CD14-positive monocyte (primary cell): ENCODE results near the gene RAB17. TPM values are rescaled to one million over a fixed set of nuclear protein-coding genes. Genes with fewer than 3 reads are reported as not detected.

Source experiments
- DNase-seq, 3 donors: peaks; one replicate each; pipeline ENCODE4 v3.0.0-alpha.2; 2011 to 2022
- H2AFZ ChIP-seq: 2 replicates; pipeline ENCODE4 v1.6.0; 2012; ENCODE audit warnings: mild to moderate bottlenecking, low read depth, low read length, inconsistent platforms; ENCODE audit not compliant: insufficient read depth, poor library complexity, severe bottlenecking
- H3K27ac ChIP-seq, 2 donors: 1 replicate in 1 of 2; 2 replicates in 1 of 2; pipeline ENCODE4 v1.5.1; 2012 to 2013; ENCODE audit warnings: low read length in 2 of 2, control low read depth in 1 of 2, inconsistent platforms in 1 of 2, low read depth in 1 of 2, mild to moderate bottlenecking in 1 of 2
- H3K27me3 ChIP-seq, 2 donors: one replicate each; pipeline versions ENCODE4 v1.6.0 to v1.6.1; 2011 to 2013; ENCODE audit warnings: low read length in 2 of 2; ENCODE audit not compliant: control insufficient read depth in 2 of 2, insufficient read depth in 2 of 2
- H3K36me3 ChIP-seq, 2 donors: replicated peaks in 1 of 2; 1 replicate in 1 of 2; 2 replicates in 1 of 2; pipeline versions ENCODE4 v1.5.1 to v1.6.1; 2012 to 2013; ENCODE audit warnings: low read length in 2 of 2, control low read depth in 1 of 2, inconsistent platforms in 1 of 2, mild to moderate bottlenecking in 1 of 2; ENCODE audit not compliant: insufficient read depth in 2 of 2, control insufficient read depth in 1 of 2
- H3K4me1 ChIP-seq, 2 donors: 1 replicate in 1 of 2; 2 replicates in 1 of 2; pipeline versions ENCODE4 v1.5.1 to v1.6.1; 2012 to 2013; ENCODE audit warnings: low read length in 2 of 2, control low read depth in 1 of 2, inconsistent platforms in 1 of 2, mild to moderate bottlenecking in 1 of 2, moderate library complexity in 1 of 2; ENCODE audit not compliant: insufficient read depth in 2 of 2, control insufficient read depth in 1 of 2
- H3K4me2 ChIP-seq: replicated peaks from 2 replicates; pipeline ENCODE3; 2012; ENCODE audit warnings: low read length, moderate library complexity, mild to moderate bottlenecking; ENCODE audit not compliant: poor library complexity, severe bottlenecking; ENCODE audit errors: extremely low read depth
- H3K4me3 ChIP-seq, 3 experiments: fragments of 200-600 bp in 1 of 3; sonication (generic) in 1 of 3; replicated peaks in 1 of 3; 1 replicate in 2 of 3; 2 replicates in 1 of 3; pipeline ENCODE4 v1.5.1; 2011 to 2013; ENCODE audit warnings: low read length in 3 of 3, mild to moderate bottlenecking in 3 of 3, control low read depth in 2 of 3, low read depth in 2 of 3, inconsistent platforms in 1 of 3, moderate library complexity in 1 of 3
- H3K79me2 ChIP-seq: 2 replicates; pipeline ENCODE4 v1.6.0; 2012; ENCODE audit warnings: mild to moderate bottlenecking, control low read depth, inconsistent platforms, low read length, moderate library complexity; ENCODE audit not compliant: insufficient read depth
- H3K9ac ChIP-seq: 2 replicates; pipeline ENCODE4 v1.6.0; 2017; ENCODE audit warnings: low read length, mild to moderate bottlenecking; ENCODE audit not compliant: insufficient read depth, poor library complexity, severe bottlenecking
- H3K9me3 ChIP-seq, 2 donors: replicated peaks in 1 of 2; 1 replicate in 1 of 2; 2 replicates in 1 of 2; pipeline versions ENCODE4 v1.5.1 to v1.6.1; 2012 to 2013; ENCODE audit warnings: low read length in 2 of 2, control low read depth in 1 of 2; ENCODE audit not compliant: control insufficient read depth in 1 of 2, insufficient read depth in 1 of 2
- H4K20me1 ChIP-seq: 2 replicates; pipeline ENCODE4 v1.6.0; 2012; ENCODE audit warnings: mild to moderate bottlenecking, low read length, control low read depth, moderate library complexity; ENCODE audit not compliant: insufficient read depth
- H3K27ac Mint-ChIP-seq, 7 donors: one replicate each; pipeline ENCODE4 v1.8.0; 2020; ENCODE audit warnings: mild to moderate bottlenecking in 7 of 7, mixed read lengths in 7 of 7, moderate library complexity in 6 of 7, inconsistent platforms in 2 of 7
- H3K27me3 Mint-ChIP-seq, 3 donors: one replicate each; pipeline ENCODE4 v1.8.0; 2021 to 2022; ENCODE audit warnings: low read depth in 3 of 3, mild to moderate bottlenecking in 3 of 3, mixed read lengths in 3 of 3, moderate library complexity in 3 of 3, inconsistent platforms in 1 of 3
- H3K36me3 Mint-ChIP-seq, 2 donors: one replicate each; pipeline ENCODE4 v1.8.0; 2020; ENCODE audit warnings: mixed read lengths in 2 of 2, inconsistent platforms in 1 of 2, mild to moderate bottlenecking in 1 of 2
- H3K4me1 Mint-ChIP-seq: one replicate; pipeline ENCODE4 v1.8.0; 2020; ENCODE audit warnings: mild to moderate bottlenecking, mixed read lengths
- H3K4me3 Mint-ChIP-seq, 2 donors: one replicate each; pipeline ENCODE4 v1.8.0; 2020; ENCODE audit warnings: mild to moderate bottlenecking in 2 of 2, mixed read lengths in 2 of 2, moderate library complexity in 1 of 2
- H3K9me3 Mint-ChIP-seq, 7 donors: one replicate each; pipeline ENCODE4 v1.8.0; 2020 to 2022; ENCODE audit warnings: mixed read lengths in 7 of 7, mild to moderate bottlenecking in 6 of 7, moderate library complexity in 6 of 7, inconsistent platforms in 2 of 7
- WGBS: methylation state at CpG from one replicate; pipeline ENCODE4 v1.1.5; 2013; ENCODE audit warnings: missing lambda C conversion rate; ENCODE audit not compliant: insufficient coverage; 5-methylcytosine and 5-hydroxymethylcytosine counted together
- intact Hi-C, 2 donors: fragments of 100-400 bp; cut with micrococcal nuclease; formaldehyde crosslinking; loops; one replicate each; pipeline versions ENCODE4 v1.15.0 to v1.15.1; 2023
- polyA plus RNA-seq, 3 donors: library from polyadenylated mRNA; depleted of rRNA in 1 of 3; unstranded in 2 of 3; stranded (reverse) in 1 of 3; fragments of 300-500 nt in 2 of 3; fragments of >200 nt in 1 of 3; fragmentation: Illumina TruSeq in 2 of 3; gene quantifications; 1 replicate in 2 of 3; 2 replicates in 1 of 3; pipeline ENCODE4 v1.2.3, GENCODE V29; 2012 to 2021
- TF ChIP-seq, protein P1 (sequence below): fragments of 200-600 bp; IDR thresholded peaks from one replicate; pipeline ENCODE4 v1.8.0; 2022; ENCODE audit warnings: antibody characterized with exemption, mild to moderate bottlenecking

RAB17 gene
- polyA plus RNA-seq, 3 donors = 0.13 to 0.35 TPM; not detected in 1

DNA sequence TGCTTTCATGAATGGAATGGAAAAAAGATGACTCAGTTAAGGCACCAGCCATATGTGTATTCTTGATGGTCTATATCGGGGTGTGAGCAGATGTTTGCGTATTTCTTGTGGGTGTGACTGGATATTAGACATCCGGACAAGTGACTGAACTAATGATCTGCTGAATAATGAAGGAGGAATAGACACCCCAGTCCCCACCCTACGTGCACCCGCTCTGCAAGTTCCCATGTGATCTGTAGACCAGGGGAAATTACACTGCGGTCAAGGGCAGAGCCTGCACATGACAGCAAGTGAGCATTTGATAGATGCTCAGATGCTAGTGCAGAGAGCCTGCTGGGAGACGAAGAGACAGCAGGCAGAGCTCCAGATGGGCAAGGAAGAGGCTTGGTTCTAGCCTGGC, 36.6 kb downstream of the RAB17 start:
- 94% methylated on average over 2 of the region's 7 CpGs for WGBS
- H3K27ac Mint-ChIP-seq = no peak overlapping the region
- H3K9me3 Mint-ChIP-seq = peaks cover 6 to 41% (median 24%) of the 10 kb centered on the region in 7 donors
- Histone ChIP-seq H3K4me3 (no peak overlapping the region), H4K20me1 (no peaks in the 10 kb centered on the region), H3K9ac (no peak overlapping the region), H3K9me3 (peaks cover 24 to 31% of the 10 kb centered on the region in 2 donors), H3K36me3 (no peaks in the 10 kb centered on the region), H3K4me2 (no peak overlapping the region), H3K27me3 (no peaks in the 10 kb centered on the region), H3K79me2 (no peaks in the 10 kb centered on the region), H3K4me1 (no peaks in the 10 kb centered on the region), H2AFZ (no peak overlapping the region), H3K27ac (no peak overlapping the region)
- DNase-seq = no peak
- peaks cover 6 to 14% (median 10%) of the 10 kb centered on the region in 3 donors for H3K27me3 Mint-ChIP-seq
- no peaks in the 10 kb centered on the region for H3K36me3 Mint-ChIP-seq
- no peak overlapping the region for H3K4me3 Mint-ChIP-seq
- H3K4me1 Mint-ChIP-seq = no peaks in the 10 kb centered on the region
- intact Hi-C loops = no loop called here
- TF ChIP-seq, protein P1, sequence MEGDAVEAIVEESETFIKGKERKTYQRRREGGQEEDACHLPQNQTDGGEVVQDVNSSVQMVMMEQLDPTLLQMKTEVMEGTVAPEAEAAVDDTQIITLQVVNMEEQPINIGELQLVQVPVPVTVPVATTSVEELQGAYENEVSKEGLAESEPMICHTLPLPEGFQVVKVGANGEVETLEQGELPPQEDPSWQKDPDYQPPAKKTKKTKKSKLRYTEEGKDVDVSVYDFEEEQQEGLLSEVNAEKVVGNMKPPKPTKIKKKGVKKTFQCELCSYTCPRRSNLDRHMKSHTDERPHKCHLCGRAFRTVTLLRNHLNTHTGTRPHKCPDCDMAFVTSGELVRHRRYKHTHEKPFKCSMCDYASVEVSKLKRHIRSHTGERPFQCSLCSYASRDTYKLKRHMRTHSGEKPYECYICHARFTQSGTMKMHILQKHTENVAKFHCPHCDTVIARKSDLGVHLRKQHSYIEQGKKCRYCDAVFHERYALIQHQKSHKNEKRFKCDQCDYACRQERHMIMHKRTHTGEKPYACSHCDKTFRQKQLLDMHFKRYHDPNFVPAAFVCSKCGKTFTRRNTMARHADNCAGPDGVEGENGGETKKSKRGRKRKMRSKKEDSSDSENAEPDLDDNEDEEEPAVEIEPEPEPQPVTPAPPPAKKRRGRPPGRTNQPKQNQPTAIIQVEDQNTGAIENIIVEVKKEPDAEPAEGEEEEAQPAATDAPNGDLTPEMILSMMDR = no peak

DNA sequence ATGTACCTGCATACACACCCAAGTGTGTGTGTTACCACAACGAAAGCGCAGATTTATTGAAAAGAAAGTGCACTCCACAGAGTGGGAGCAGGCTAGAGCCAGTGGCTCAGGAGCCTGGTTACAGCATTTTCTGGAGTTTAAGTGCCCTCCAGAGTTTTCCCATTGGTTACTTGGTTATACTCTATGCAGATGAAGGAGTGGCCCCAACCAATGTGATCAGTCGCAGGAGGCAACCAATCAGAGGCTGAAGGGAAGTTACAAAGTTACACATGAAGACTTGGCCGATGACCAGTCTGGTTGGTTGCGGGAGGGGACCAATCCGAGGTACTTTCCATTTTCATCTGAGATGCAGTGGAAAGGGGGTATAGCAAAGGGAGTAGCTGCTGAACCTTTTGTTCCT, 37.6 kb downstream of the RAB17 start:
- Histone ChIP-seq H3K4me3 (no peak overlapping the region), H4K20me1 (no peaks in the 10 kb centered on the region), H3K4me1 (no peaks in the 10 kb centered on the region), H2AFZ (no peak overlapping the region), H3K9ac (no peak overlapping the region), H3K27me3 (no peaks in the 10 kb centered on the region), H3K27ac (no peak overlapping the region), H3K79me2 (no peaks in the 10 kb centered on the region), H3K36me3 (no peaks in the 10 kb centered on the region), H3K4me2 (no peak overlapping the region), H3K9me3 (peaks cover 24 to 31% of the 10 kb centered on the region in 2 donors)
- no peaks in the 10 kb centered on the region for H3K36me3 Mint-ChIP-seq
- no peak for DNase-seq
- TF ChIP-seq, protein P1 = no peak
- no peak overlapping the region for H3K27ac Mint-ChIP-seq
- H3K4me3 Mint-ChIP-seq = no peak overlapping the region
- H3K27me3 Mint-ChIP-seq = peaks cover 8 to 10% (median 8%) of the 10 kb centered on the region in 3 donors
- WGBS = 100% methylated on average over 5 of the region's 6 CpGs
- no peaks in the 10 kb centered on the region for H3K4me1 Mint-ChIP-seq
- H3K9me3 Mint-ChIP-seq = peaks cover 6 to 38% (median 24%) of the 10 kb centered on the region in 7 donors
- intact Hi-C loops = no loop called here
